Stimulated activated memory B cell treated with anti-CD40 and anti-IgM and Interleukin-4, amounts not matched to agents 10 μg/mL and 1 μg/mL and 100 μg/mL, for 72 hours (primary cell): Measurements from ENCODE around the gene RTN4.
A peak's percentile ranks its signal among the peaks of the same experiment; 100 is the strongest.

Experiments
- ATAC-seq: fragments of 150-1000 bp; cut with Tn5 transposase; 2 replicates; pipeline ENCODE4 v1.10.0; 2021
- H3K27ac Mint-ChIP-seq: one replicate; pipeline ENCODE4 v1.8.0; 2022; ENCODE audit warnings: mild to moderate bottlenecking, mixed read lengths
- H3K27me3 Mint-ChIP-seq: one replicate; pipeline ENCODE4 v1.8.0; 2022; ENCODE audit warnings: mixed read lengths
- H3K36me3 Mint-ChIP-seq: one replicate; pipeline ENCODE4 v1.8.0; 2022; ENCODE audit warnings: mixed read lengths
- H3K4me1 Mint-ChIP-seq: one replicate; pipeline ENCODE4 v1.8.0; 2022; ENCODE audit warnings: mixed read lengths
- H3K4me3 Mint-ChIP-seq: one replicate; pipeline ENCODE4 v1.8.0; 2022; ENCODE audit warnings: mild to moderate bottlenecking, moderate library complexity, mixed read lengths
- H3K9me3 Mint-ChIP-seq: one replicate; pipeline ENCODE4 v1.8.0; 2022; ENCODE audit warnings: mixed read lengths

The RTN4 gene

DNA sequence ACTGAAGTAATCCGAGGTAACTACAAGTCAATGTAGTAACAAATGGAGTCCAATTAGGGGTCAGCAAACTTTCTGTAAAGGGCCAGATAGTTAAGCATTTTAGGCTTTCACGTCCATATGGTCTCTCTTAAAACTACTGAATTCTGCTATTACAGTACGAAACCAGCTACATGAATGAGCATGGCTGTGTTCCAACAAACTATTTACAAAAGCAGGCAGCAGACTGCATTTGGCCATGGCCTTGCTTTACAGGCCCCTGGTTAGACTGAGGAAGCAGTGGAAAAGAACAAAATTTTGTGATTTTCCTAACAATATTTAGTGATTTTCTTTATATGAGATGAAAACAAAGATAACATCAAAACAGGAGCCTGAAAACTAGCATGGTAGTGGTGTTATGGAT lies 64.0 kb downstream of the RTN4 start:
- no peak for ATAC-seq
- H3K36me3 Mint-ChIP-seq, result peaks cover 34% of the 10 kb centered on the region
- H3K9me3 Mint-ChIP-seq, result no peaks in the 10 kb centered on the region
- H3K27me3 Mint-ChIP-seq, result no peaks in the 10 kb centered on the region
- H3K4me1 Mint-ChIP-seq, result peaks cover 27% of the 10 kb centered on the region
- no peak overlapping the region for H3K27ac Mint-ChIP-seq
- no peak overlapping the region for H3K4me3 Mint-ChIP-seq

- no peaks in the 10 kb centered on the region for H3K9me3 Mint-ChIP-seq
- peaks cover 29% of the 10 kb centered on the region for H3K4me1 Mint-ChIP-seq
- no peak overlapping the region for H3K27ac Mint-ChIP-seq
- no peak overlapping the region for H3K4me3 Mint-ChIP-seq
- ATAC-seq, result no peak
- H3K36me3 Mint-ChIP-seq, result peaks cover 40% of the 10 kb centered on the region
- H3K27me3 Mint-ChIP-seq, result no peaks in the 10 kb centered on the region
These were observed 65.8 kb downstream of the RTN4 start for GRCh38 chr2:54984476-54984875.

GRCh38 chr2:54983345-54984220 lies 66.7 kb downstream of the RTN4 start:
- Mint-ChIP-seq H3K36me3 (peaks cover 40% of the 10 kb centered on the region), H3K27ac (no peak overlapping the region), H3K27me3 (no peaks in the 10 kb centered on the region), H3K4me1 (peaks cover 21% of the 10 kb centered on the region), H3K9me3 (no peaks in the 10 kb centered on the region), H3K4me3 (no peak overlapping the region)
- ATAC-seq, result no peak

GRCh38 chr2:54981385-54981784 lies 68.9 kb downstream of the RTN4 start:
- Mint-ChIP-seq H3K36me3 (peaks cover 34% of the 10 kb centered on the region), H3K4me3 (no peak overlapping the region), H3K9me3 (no peaks in the 10 kb centered on the region), H3K27ac (no peak overlapping the region), H3K4me1 (peaks cover 25% of the 10 kb centered on the region), H3K27me3 (no peaks in the 10 kb centered on the region)
- no peak for ATAC-seq

GRCh38 chr2:54979321-54980044 lies 70.8 kb downstream of the RTN4 start:
- H3K9me3 Mint-ChIP-seq, result no peaks in the 10 kb centered on the region
- peaks cover 31% of the 10 kb centered on the region for H3K36me3 Mint-ChIP-seq
- no peaks in the 10 kb centered on the region for H3K27me3 Mint-ChIP-seq
- peaks cover 30% of the 10 kb centered on the region for H3K4me1 Mint-ChIP-seq
- no peak for ATAC-seq
- no peak overlapping the region for H3K4me3 Mint-ChIP-seq
- no peak overlapping the region for H3K27ac Mint-ChIP-seq

GRCh38 chr2:54977149-54977548 lies 73.1 kb downstream of the RTN4 start:
- Mint-ChIP-seq H3K27ac (peak overlapping the region; percentile 39), H3K36me3 (peaks cover 24% of the 10 kb centered on the region), H3K27me3 (no peaks in the 10 kb centered on the region), H3K9me3 (no peaks in the 10 kb centered on the region), H3K4me1 (peaks cover 22% of the 10 kb centered on the region), H3K4me3 (no peak overlapping the region)
- no peak for ATAC-seq

GRCh38 chr2:54975598-54976492 lies 74.4 kb downstream of the RTN4 start:
- ATAC-seq, result no peak
- Mint-ChIP-seq H3K27ac (peak overlapping the region; percentile 39), H3K4me3 (no peak overlapping the region), H3K27me3 (no peaks in the 10 kb centered on the region), H3K36me3 (peaks cover 27% of the 10 kb centered on the region), H3K9me3 (no peaks in the 10 kb centered on the region), H3K4me1 (peaks cover 22% of the 10 kb centered on the region)

DNA sequence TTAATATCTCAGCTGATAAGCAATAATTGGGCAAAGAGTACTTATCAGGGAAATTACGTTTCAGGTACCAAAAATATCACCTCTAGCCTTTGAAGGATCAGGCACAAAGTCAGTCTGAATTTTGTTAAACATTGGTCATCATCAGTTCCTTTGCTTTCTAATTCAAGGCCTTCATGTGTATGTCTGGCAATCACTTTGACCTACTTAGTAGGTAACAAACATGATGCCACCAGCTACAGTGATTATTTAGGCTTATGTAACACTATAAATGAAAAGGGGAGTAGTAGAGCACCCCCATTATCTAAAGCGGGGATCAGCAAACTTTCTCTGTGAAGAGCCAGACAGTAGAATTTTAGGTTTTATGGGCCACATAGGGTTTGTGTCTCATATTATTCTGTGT lies 75.1 kb downstream of the RTN4 start:
- Mint-ChIP-seq H3K27me3 (no peaks in the 10 kb centered on the region), H3K4me3 (no peak overlapping the region), H3K27ac (no peak overlapping the region), H3K36me3 (peaks cover 22% of the 10 kb centered on the region), H3K9me3 (no peaks in the 10 kb centered on the region), H3K4me1 (peaks cover 16% of the 10 kb centered on the region)
- no peak for ATAC-seq

- H3K4me3 Mint-ChIP-seq, result no peak overlapping the region
- H3K9me3 Mint-ChIP-seq, result peaks cover 5% of the 10 kb centered on the region
- H3K36me3 Mint-ChIP-seq, result peaks cover 41% of the 10 kb centered on the region
- peaks cover 7% of the 10 kb centered on the region for H3K4me1 Mint-ChIP-seq
- no peak for ATAC-seq
- H3K27ac Mint-ChIP-seq, result no peak overlapping the region
- no peaks in the 10 kb centered on the region for H3K27me3 Mint-ChIP-seq
These were observed 80.3 kb downstream of the RTN4 start for GRCh38 chr2:54969940-54970338.

DNA sequence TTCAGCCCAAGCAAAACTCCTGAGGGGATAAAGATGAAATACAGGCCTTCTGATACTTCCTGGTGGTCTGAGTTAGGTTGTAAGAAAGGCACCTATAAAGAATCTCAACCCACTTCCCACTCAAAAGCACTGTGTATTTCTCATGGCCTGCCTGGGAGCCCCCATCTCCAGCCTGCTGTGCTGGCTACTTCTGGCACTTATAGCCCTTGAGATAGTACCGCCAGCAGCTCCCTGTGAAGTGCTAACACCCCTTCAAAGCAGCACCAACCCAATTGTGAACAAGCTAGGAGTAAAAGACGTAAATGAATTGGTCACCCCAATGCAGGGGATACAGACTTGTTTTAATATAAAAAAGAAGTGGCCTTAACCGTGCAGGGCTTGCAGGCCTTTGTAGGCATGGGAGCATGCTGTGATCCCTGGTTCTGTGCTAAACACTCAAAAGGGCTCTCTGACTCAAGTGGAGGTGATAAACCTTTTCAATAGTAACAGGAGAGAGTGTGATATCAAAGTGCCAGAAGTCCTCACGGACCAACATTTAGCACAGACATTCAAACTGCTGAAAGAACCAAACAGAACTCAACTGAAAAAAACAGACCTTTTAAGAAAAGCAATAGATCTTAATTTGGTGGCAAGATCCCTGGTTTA lies 80.8 kb downstream of the RTN4 start:
- peaks cover 5% of the 10 kb centered on the region for H3K9me3 Mint-ChIP-seq
- H3K4me3 Mint-ChIP-seq, result no peak overlapping the region
- peaks cover 41% of the 10 kb centered on the region for H3K36me3 Mint-ChIP-seq
- H3K4me1 Mint-ChIP-seq, result peaks cover 7% of the 10 kb centered on the region
- H3K27me3 Mint-ChIP-seq, result no peaks in the 10 kb centered on the region
- ATAC-seq, result no peak
- no peak overlapping the region for H3K27ac Mint-ChIP-seq

DNA sequence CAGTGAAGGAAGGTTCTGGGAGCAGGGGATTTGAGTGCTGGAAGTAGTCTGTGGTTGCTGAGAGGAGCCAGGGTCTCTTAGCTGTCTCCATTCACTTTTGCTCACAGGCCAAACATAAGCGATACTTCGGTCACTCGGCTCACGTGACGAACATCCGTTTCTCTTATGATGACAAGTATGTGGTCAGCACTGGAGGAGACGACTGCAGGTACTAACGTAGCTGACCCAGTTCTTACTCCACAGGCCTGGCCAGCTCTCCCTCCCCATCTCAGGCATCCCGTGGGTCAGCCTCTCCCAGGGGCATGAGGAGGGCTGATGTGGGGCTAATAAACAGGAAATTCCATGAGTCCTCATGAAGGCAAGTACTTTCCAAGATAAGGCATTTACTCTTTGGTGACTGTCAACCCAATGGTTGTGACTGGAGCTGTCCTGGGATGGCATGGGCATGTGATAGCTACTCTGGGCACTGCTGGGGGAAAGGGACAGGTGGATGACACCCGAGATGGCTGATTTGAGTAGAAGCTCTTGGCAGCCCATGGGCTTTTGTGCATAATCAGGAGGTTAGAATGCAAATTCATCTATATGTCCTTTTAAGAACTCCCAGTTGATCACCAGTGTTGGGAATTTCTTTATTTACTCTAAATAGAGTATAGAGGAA lies 81.6 kb downstream of the RTN4 start:
- Mint-ChIP-seq H3K4me3 (no peak overlapping the region), H3K27me3 (no peaks in the 10 kb centered on the region), H3K4me1 (peaks cover 7% of the 10 kb centered on the region), H3K36me3 (peaks cover 41% of the 10 kb centered on the region), H3K27ac (peak overlapping the region; percentile 3), H3K9me3 (peaks cover 5% of the 10 kb centered on the region)
- no peak for ATAC-seq

GRCh38 chr2:54967759-54968365 lies 82.4 kb downstream of the RTN4 start:
- Mint-ChIP-seq H3K27me3 (no peaks in the 10 kb centered on the region), H3K4me1 (peaks cover 7% of the 10 kb centered on the region), H3K9me3 (peaks cover 5% of the 10 kb centered on the region), H3K27ac (peak overlapping the region; percentile 3), H3K4me3 (no peak overlapping the region), H3K36me3 (peaks cover 36% of the 10 kb centered on the region)
- ATAC-seq, result no peak

- ATAC-seq, result no peak
These were observed 83.0 kb downstream of the RTN4 start for GRCh38 chr2:54967269-54967668.

DNA sequence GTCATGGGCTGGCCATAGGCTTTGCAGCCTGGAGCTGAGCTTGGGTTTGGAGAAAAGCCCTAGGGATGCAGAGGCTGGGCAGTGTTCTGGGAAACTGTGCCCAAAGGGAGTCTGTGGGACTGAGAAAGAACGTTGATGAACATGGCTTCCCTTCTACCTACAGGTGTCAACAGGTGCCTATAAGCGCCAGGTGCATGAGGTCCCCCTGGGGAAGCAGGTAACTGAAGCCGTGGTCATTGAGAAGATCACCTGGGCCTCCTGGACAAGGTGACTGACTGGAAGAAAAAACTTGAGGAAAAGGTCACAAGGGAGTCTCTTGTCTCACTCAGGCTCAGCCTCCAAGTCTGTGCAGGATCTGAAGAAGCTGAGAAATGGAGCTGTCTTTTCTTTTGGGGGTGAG lies 83.4 kb downstream of the RTN4 start:
- no peak for ATAC-seq
- Mint-ChIP-seq H3K27ac (peak overlapping the region; percentile 45), H3K4me3 (no peak overlapping the region), H3K4me1 (peaks cover 7% of the 10 kb centered on the region), H3K9me3 (peaks cover 5% of the 10 kb centered on the region), H3K27me3 (no peaks in the 10 kb centered on the region), H3K36me3 (peaks cover 33% of the 10 kb centered on the region)

More at GRCh38 chr2:54967269-54967668, 83.0 kb downstream of the RTN4 start:
- Mint-ChIP-seq H3K36me3 (peaks cover 33% of the 10 kb centered on the region), H3K4me3 (no peak overlapping the region), H3K27me3 (no peaks in the 10 kb centered on the region), H3K27ac (no peak overlapping the region), H3K4me1 (peaks cover 7% of the 10 kb centered on the region), H3K9me3 (peaks cover 5% of the 10 kb centered on the region)
